Muscle of back (tissue), 11 donors: ENCODE data around the gene GIMAP7. TPM values are rescaled to one million over a fixed set of nuclear protein-coding genes. Genes with fewer than 3 reads are reported as not detected.
"Not testable (repeated sequence)": the region's sequence is repeated elsewhere in the genome, so short reads cannot be mapped to it uniquely, and the experiment has no call there.

ENCODE experiments used
- DNase-seq, 3 donors: peaks; one replicate each; pipeline versions ENCODE4 v3.0.0 to v3.0.0-alpha.2; 2013
- polyA plus RNA-seq, 10 donors: library from polyadenylated mRNA; unstranded; fragments of 120-200 nt; gene quantifications; one replicate each; pipeline ENCODE4 v1.2.1, GENCODE V29; 2013; ENCODE audit not compliant: insufficient read length in 10 of 10

Gene GIMAP7
- polyA plus RNA-seq, 10 donors, result 7.9 to 20.3 (median 10.6) TPM

DNA sequence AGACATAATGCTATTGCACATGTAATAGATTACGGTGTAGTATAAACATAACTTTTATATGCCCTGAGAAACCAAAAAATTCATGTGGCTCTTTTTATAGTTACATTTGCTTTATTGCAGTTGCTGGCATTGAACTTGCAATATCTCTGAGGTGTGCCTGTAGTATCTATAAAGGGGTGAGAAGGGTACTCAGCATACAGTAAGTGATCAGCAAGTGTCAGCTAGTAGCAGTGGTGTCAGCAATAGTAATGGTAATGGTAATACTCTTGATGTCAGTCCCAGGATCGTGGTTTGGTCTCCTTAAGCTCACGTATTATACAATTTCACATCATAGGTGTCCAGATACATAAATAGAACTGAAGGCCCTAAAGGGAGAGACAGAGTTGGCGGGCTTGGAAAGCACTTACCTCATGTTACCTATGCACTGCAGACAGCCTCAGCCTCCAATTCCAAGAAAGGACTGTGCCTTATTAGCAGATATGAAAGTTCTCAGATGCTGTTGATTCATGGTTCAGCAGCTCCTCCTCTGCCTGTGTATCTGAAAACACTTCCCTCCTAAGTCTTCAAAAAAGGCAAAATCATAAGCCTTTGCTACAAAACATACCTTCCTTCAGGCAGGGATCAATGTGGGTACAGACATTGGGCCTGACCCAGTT is 6.6 kb upstream of the GIMAP7 start:
- DNase-seq, result no peak

- no peak for DNase-seq
Observed at GRCh38 chr7:150511048-150511447, 3.6 kb upstream of the GIMAP7 start.

- DNase-seq, result no peak
Observed at GRCh38 chr7:150513758-150514157, 914 bp upstream of the GIMAP7 start.

GRCh38 chr7:150515248-150516147 is 826 bp downstream of the GIMAP7 start:
- DNase-seq, result no peak

- no peak for DNase-seq
Observed at GRCh38 chr7:150516956-150517745, 2.5 kb downstream of the GIMAP7 start.

DNA sequence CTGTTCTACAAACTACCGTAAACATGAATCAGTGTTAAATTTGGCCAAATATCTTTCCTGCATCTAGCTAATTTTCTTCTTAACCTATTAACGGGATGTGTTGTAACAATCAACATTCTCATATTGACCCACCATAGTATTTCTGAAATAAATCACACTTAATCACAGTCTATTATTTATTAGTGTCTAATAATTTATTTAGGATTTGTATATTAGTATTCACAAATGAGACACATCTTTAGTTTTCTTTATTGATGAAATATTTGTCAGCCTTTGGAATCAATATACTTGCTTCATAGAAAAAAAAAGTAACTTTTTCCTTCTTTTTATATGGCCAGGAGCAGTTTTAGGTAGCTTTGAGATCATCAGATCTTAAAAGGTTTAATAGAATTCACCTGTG is 4.6 kb downstream of the GIMAP7 start:
- no peak for DNase-seq

DNA sequence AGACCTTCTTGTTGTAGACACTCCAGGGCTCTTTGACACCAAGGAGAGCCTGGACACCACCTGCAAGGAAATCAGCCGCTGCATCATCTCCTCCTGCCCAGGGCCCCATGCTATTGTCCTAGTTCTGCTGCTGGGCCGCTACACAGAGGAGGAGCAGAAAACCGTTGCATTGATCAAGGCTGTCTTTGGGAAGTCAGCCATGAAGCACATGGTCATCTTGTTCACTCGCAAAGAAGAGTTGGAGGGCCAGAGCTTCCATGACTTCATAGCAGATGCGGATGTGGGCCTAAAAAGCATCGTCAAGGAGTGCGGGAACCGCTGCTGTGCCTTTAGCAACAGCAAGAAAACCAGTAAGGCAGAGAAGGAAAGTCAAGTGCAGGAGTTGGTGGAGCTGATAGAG is 5.5 kb downstream of the GIMAP7 start:
- no peak for DNase-seq

DNA sequence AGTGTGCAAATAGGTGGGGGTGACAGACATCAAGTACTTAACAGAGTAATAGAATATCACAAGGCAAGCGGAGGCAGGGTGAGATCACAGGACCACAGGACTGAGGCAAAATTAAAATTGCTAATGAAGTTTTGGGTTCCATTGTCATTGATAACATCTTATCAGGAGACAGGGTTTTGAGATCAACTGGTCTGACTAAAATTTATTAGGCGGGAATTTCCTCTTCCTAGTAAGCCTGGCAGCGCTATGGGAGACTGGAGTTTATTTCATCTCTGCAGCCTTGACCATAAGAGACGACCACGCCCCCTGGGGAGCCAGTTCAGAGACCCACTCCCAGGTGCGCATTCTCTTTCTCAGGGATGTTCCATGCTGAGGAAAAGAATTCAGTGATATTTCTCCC is 8.3 kb downstream of the GIMAP7 start:
- not testable (repeated sequence) for DNase-seq

DNA sequence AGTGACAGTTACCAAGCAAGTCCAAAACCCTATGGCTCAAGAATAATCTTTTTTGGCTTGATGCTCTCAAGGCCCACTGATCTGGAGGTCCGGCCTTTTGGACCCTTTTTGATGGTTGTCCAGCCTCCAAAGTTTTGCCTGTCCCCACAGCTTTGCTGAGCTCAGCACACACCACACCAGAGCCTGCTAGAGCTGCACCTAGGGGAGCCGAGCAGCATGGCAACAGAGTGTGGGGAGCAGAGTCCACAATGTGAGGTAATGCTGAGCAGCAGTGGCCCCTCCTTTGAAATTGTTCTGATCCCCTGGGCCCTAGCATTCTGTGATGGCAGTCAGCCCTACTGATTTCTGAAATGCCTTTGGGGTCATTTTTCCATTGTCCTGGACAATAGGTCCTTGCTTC is 9.3 kb downstream of the GIMAP7 start:
- DNase-seq, result no peak

GRCh38 chr7:150531704-150532103 is 17.0 kb downstream of the GIMAP7 start:
- no peak for DNase-seq

DNA sequence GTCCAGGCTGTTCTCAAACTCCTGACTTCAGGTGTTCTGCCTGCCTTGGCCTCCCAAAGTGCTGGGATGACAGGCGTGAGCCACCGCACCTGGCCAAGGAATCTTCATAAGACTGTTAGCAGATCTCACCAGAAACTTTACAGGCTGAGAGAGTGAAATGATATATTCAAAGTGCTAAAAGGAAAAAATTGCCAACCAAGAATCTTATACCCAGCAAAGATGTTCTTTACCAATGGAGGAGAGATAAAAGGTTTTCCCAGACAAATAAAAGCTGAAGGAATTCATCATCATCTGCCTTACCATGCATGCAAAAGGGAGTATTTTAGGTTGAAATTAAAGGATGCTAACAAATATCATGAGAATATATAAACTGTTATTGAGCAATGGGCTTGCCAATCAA is 23.6 kb downstream of the GIMAP7 start:
- DNase-seq, result no peak

GRCh38 chr7:150553163-150553562 is 38.5 kb downstream of the GIMAP7 start:
- no peak for DNase-seq

GRCh38 chr7:150556521-150557138 is 42.0 kb downstream of the GIMAP7 start:
- DNase-seq, result no peak

GRCh38 chr7:150560486-150560885 is 45.8 kb downstream of the GIMAP7 start:
- no peak for DNase-seq

GRCh38 chr7:150562919-150563318 is 48.2 kb downstream of the GIMAP7 start:
- no peak for DNase-seq

DNA sequence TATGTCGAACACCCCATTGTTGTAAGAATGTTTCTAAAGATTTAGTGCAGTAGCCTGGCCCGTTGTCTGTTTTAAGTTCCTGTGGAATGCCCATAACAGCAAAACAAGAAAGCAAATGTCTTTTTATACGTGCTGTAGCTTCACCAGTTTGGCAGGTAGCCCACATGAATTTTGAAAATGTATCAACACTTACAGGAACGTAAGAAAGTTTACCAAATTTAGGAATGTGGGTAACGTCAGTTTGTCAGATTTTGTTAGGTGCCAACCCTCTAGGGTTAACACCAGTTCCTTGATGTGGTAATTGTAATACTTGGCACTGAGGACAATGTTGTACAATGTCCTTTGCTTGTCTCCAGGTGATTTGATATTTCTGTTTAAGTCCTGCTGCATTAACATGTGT is 49.3 kb downstream of the GIMAP7 start:
- no peak for DNase-seq

DNA sequence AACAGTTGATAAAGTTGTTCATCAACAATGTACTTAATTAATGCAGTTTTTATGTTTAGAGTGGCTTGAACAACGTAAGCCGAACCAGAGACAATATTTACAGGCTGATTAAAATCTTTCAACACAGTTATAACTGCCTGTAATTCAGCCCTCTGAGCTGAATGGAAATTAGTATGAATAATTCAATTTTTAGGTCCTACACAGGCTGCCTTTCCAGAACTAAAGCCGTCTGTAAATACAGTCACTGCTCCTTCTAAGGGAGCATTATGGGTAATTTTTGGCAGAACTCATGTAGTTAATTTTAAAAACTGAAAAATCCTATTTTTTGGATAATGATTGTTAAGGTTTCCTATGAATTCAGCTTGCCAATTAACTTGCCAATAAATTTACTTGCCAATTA is 49.9 kb downstream of the GIMAP7 start:
- no peak for DNase-seq

- DNase-seq, result no peak
Observed at GRCh38 chr7:150565239-150565638, 50.6 kb downstream of the GIMAP7 start.

- DNase-seq, result no peak
Observed at GRCh38 chr7:150566123-150566522, 51.5 kb downstream of the GIMAP7 start.

GRCh38 chr7:150566572-150566971 is 51.9 kb downstream of the GIMAP7 start:
- no peak for DNase-seq

DNA sequence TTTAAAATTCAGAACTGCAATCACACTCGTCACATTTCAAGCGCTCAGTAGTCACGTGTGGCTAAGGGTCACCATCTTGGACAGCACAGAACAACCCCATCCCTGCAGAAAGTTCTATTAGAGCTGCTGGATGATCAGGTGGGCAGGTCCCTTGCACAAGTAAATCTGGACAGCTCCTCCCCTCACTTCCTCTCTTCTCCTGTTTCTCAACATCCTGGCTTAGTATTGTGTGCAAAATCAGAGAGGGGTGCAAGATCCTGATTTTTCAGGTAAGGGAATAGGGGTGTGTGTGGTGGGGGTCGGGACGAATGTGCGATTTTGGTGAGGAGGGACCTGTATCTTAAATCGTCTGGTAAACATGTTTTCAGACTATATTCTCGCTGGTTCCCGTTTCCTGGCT is 52.5 kb downstream of the GIMAP7 start, which contains the start of gene GIMAP4:
GIMAP4 (plus strand) TSS at position 222 of the 400 bp plus-strand sequence. CDS start 2,512 bp downstream, outside the sequence.
- peak in 1 of 3 donors; percentile 30 for DNase-seq

- DNase-seq, result no peak
Observed at GRCh38 chr7:150567871-150568301, 53.2 kb downstream of the GIMAP7 start.
